ENCODE results near the gene DAAM1.
A peak's percentile ranks its signal among the peaks of the same experiment; 100 is the strongest.

DAAM1 gene

DNA sequence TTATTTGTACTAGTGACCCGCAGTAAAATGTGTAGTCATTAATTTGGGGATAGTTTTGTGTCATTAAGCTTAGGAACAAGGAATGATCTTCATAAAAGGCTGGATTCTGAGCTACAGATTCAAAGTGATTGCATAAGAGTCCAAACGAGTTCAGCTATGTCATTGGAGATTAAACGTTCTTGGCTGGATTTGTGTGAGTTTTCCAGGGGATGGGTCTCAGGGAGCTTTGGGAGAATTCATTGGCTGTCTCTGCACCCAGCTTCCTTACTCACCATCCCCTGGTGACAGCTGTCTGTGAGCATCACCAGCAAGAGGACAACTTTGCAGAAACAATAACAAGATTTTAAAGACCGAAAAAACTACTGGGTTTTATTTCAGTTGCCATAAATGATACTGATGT lies 130.4 kb downstream of the DAAM1 start:
- TF ChIP-seq CTCF (IDR thresholded peaks at IDR 0.05; ENCODE audit: insufficient read depth, low read depth, low read length, missing control alignments): no peak
- DNase-seq (ENCODE audit: low read depth): no peak
- H3K4me3 ChIP-seq (ENCODE audit: low read length): no peak overlapping the region

DNA sequence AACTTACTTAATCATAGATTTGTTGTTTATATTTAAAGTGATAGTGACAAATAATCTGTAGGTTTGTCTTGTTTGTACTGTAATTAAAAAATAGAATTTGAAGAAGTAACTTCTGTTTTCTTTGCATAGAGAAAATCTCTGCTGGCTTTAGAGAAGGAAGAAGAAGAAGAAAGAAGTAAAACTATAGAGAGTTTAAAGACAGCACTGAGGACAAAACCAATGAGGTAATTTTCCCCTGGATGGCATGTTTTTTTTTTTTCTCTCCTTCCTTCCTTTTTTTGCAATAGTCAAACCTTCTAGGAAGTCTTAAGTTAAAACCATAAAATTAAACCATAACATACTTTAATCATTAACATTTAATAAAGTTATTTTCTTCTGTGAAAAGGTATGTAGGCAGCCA lies 131.9 kb downstream of the DAAM1 start:
- no peak overlapping the region for H3K4me3 ChIP-seq (ENCODE audit: low read length)
- no peak for TF ChIP-seq CTCF (IDR thresholded peaks at IDR 0.05; ENCODE audit: insufficient read depth, low read depth, low read length, missing control alignments)
- no peak for DNase-seq (ENCODE audit: low read depth)

- TF ChIP-seq CTCF (IDR thresholded peaks at IDR 0.05; ENCODE audit: insufficient read depth, low read depth, low read length, missing control alignments): no peak
- H3K4me3 ChIP-seq (ENCODE audit: low read length): no peak overlapping the region
- peak; percentile 81 for DNase-seq (ENCODE audit: low read depth)
These were observed 132.5 kb downstream of the DAAM1 start for GRCh38 chr14:59320763-59321625.

DNA sequence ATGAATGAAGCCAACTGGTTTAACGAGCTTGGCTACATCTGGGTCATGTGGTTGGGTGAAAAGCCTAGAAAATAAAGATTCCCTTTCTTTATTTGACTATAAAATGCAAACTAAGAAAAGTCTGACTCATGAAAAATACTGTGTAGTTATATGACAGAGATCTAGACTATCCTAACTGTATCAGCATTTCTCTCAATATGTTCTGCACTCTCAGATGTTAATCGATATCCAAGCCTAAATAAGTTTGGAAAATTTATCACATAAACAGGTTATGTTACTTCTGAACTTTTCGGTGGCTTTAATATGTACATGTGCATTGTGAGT lies 133.1 kb downstream of the DAAM1 start:
- no peak for TF ChIP-seq CTCF (IDR thresholded peaks at IDR 0.05; ENCODE audit: insufficient read depth, low read depth, low read length, missing control alignments)
- no peak overlapping the region for H3K4me3 ChIP-seq (ENCODE audit: low read length)
- DNase-seq (ENCODE audit: low read depth): no peak

GRCh38 chr14:59325906-59326305 lies 137.4 kb downstream of the DAAM1 start:
- H3K4me3 ChIP-seq (ENCODE audit: low read length): no peak overlapping the region
- no peak for TF ChIP-seq CTCF (IDR thresholded peaks at IDR 0.05; ENCODE audit: insufficient read depth, low read depth, low read length, missing control alignments)
- no peak for DNase-seq (ENCODE audit: low read depth)

DNA sequence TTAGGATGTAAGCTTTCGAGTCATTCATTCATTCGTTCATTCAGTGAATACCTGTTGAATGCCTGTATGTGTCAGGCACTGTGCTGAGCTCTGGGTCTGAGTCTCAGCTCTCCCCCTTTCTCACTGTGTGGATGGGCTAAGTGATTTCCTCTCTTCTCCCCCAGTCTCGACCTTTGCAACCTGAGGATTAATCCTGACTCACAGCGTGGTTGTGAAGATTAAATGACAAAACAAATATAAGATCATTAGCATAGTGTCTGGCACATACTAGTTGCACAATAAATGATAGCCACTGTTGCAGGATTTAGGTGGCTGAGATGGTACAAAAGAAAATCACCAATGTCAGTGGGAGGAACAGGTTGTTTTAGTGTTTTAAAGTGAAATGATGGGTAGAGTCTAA lies 140.0 kb downstream of the DAAM1 start:
- no peak for TF ChIP-seq CTCF (IDR thresholded peaks at IDR 0.05; ENCODE audit: insufficient read depth, low read depth, low read length, missing control alignments)
- DNase-seq (ENCODE audit: low read depth): peak; percentile 41
- H3K4me3 ChIP-seq (ENCODE audit: low read length): no peak overlapping the region

DNA sequence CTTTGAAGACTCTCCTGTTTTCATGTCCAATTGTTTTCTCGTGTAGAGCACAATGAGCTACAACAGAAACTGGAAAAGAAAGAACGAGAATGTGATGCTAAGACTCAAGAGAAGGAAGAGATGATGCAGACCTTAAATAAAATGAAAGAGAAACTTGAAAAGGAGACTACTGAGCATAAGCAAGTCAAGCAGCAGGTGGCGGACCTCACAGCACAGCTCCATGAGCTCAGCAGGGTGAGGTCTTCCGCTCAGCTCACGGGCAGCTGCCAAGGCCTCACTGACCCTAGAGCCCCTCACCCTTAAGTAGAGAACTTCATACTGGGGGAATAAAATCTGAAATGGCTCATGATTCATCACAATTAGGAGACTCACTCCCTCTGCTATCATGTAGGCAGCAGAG lies 142.0 kb downstream of the DAAM1 start:
- no peak for TF ChIP-seq CTCF (IDR thresholded peaks at IDR 0.05; ENCODE audit: insufficient read depth, low read depth, low read length, missing control alignments)
- no peak for DNase-seq (ENCODE audit: low read depth)
- no peak overlapping the region for H3K4me3 ChIP-seq (ENCODE audit: low read length)
